ENCODE data around the gene NCAM1.

Gene NCAM1

GRCh38 chr11:113001709-113002108, 40.5 kb downstream of the NCAM1 start:
- DNase-seq (ENCODE audit: extremely low read depth, low read depth), result no peak
- no peak for TF ChIP-seq CTCF (IDR thresholded peaks at IDR 0.05; ENCODE audit: low read depth, low read length)

GRCh38 chr11:113006896-113007445, 45.8 kb downstream of the NCAM1 start:
- no peak for DNase-seq (ENCODE audit: extremely low read depth, low read depth)
- TF ChIP-seq CTCF (IDR thresholded peaks at IDR 0.05; ENCODE audit: low read depth, low read length), result no peak

- no peak for DNase-seq (ENCODE audit: extremely low read depth, low read depth)
These were observed 53.3 kb downstream of the NCAM1 start for GRCh38 chr11:113014262-113015097.

GRCh38 chr11:113015098-113015455, 53.9 kb downstream of the NCAM1 start:
- no peak for DNase-seq (ENCODE audit: extremely low read depth, low read depth)
- TF ChIP-seq CTCF (IDR thresholded peaks at IDR 0.05; ENCODE audit: low read depth, low read length), result no peak

More at GRCh38 chr11:113014262-113015097, 53.3 kb downstream of the NCAM1 start:
- TF ChIP-seq CTCF (IDR thresholded peaks at IDR 0.05; ENCODE audit: low read depth, low read length), result no peak

GRCh38 chr11:113016905-113017304, 55.7 kb downstream of the NCAM1 start:
- DNase-seq (ENCODE audit: extremely low read depth, low read depth), result no peak
- no peak for TF ChIP-seq CTCF (IDR thresholded peaks at IDR 0.05; ENCODE audit: low read depth, low read length)

- DNase-seq (ENCODE audit: extremely low read depth, low read depth), result no peak
- TF ChIP-seq CTCF (IDR thresholded peaks at IDR 0.05; ENCODE audit: low read depth, low read length), result no peak
These were observed 57.7 kb downstream of the NCAM1 start for GRCh38 chr11:113018913-113019312.

- no peak for DNase-seq (ENCODE audit: extremely low read depth, low read depth)
- no peak for TF ChIP-seq CTCF (IDR thresholded peaks at IDR 0.05; ENCODE audit: low read depth, low read length)
These were observed 58.5 kb downstream of the NCAM1 start for GRCh38 chr11:113019711-113020110.
